Frontal cortex (tissue), 1 donor: ENCODE measurements around the gene MCTP1. TPM values are rescaled to one million over a fixed set of nuclear protein-coding genes. Genes with fewer than 3 reads are reported as not detected.

Experiments
- small RNA-seq: library from RNA; depleted of rRNA; stranded (forward); fragments of <200 nt; gene quantifications from one replicate; pipeline ENCODE3, GENCODE V24; 2014
- total RNA-seq: library from RNA; depleted of rRNA; stranded (reverse); fragments of >200 nt; gene quantifications from one replicate; pipeline ENCODE4 v1.2.3, GENCODE V29; 2014

The MCTP1 gene
- total RNA-seq, 1 donor from 2014 or later, result 48.5 TPM

Small RNAs within 50 kb of the gene (small RNA-seq; reads per million reads assigned to genes)
- not detected for gene RF02271

Other genes starting within 250 kb of the MCTP1 start
- gene FAM81B, start 106.3 kb upstream of the MCTP1 start, total RNA-seq, result not detected